GM19240 (cell line): ENCODE results near the gene RHNO1.
"Not testable (repeated sequence)": the region's sequence is repeated elsewhere in the genome, so short reads cannot be mapped to it uniquely, and the experiment has no call there.

Experiments used
- DNase-seq: peaks from one replicate; pipeline ENCODE4 v3.0.0; 2011; ENCODE audit warnings: low spot score; ENCODE audit not compliant: insufficient read length

Gene RHNO1

GRCh38 chr12:2858334-2858733 lies 18.7 kb upstream of the RHNO1 start:
- DNase-seq, result no peak

- no peak for DNase-seq
Measured at GRCh38 chr12:2858944-2859421, 18.0 kb upstream of the RHNO1 start.

- DNase-seq, result no peak
Measured at GRCh38 chr12:2860170-2860569, 16.9 kb upstream of the RHNO1 start.

- DNase-seq, result no peak
Measured at GRCh38 chr12:2862876-2863275, 14.1 kb upstream of the RHNO1 start.

- not testable (repeated sequence) for DNase-seq
Measured at GRCh38 chr12:2863402-2863801, 13.6 kb upstream of the RHNO1 start.

GRCh38 chr12:2864198-2864597 lies 12.8 kb upstream of the RHNO1 start:
- DNase-seq, result no peak

- DNase-seq, result not testable (repeated sequence)
Measured at GRCh38 chr12:2868986-2869632, 7.9 kb upstream of the RHNO1 start.

- no peak for DNase-seq
Measured at GRCh38 chr12:2876431-2877046, 484 bp upstream of the RHNO1 start.

- no peak for DNase-seq
Measured at GRCh38 chr12:2877953-2878732, 1.1 kb downstream of the RHNO1 start.

GRCh38 chr12:2879853-2880252 lies 2.8 kb downstream of the RHNO1 start:
- DNase-seq, result no peak

- DNase-seq, result no peak
Measured at GRCh38 chr12:2884810-2885209, 7.8 kb downstream of the RHNO1 start.

GRCh38 chr12:2886768-2887450 lies 9.9 kb downstream of the RHNO1 start:
- DNase-seq, result no peak

GRCh38 chr12:2890001-2890387 lies 13.0 kb downstream of the RHNO1 start:
- DNase-seq, result no peak

GRCh38 chr12:2890388-2891239 lies 13.6 kb downstream of the RHNO1 start, which contains the start of gene TULP3:
Gene TULP3, plus strand, starts transcription at chr12:2890891. Its CDS starts 57 bp downstream, at chr12:2890948.
- DNase-seq, result peak; percentile 88

- no peak for DNase-seq
Measured at GRCh38 chr12:2891240-2892053, 14.4 kb downstream of the RHNO1 start.

GRCh38 chr12:2892246-2892645 lies 15.2 kb downstream of the RHNO1 start:
- no peak for DNase-seq

- no peak for DNase-seq
Measured at GRCh38 chr12:2893007-2893406, 16.0 kb downstream of the RHNO1 start.

- no peak for DNase-seq
Measured at GRCh38 chr12:2895051-2895451, 18.0 kb downstream of the RHNO1 start.

GRCh38 chr12:2895511-2895910 lies 18.5 kb downstream of the RHNO1 start:
- no peak for DNase-seq

GRCh38 chr12:2897418-2897817 lies 20.4 kb downstream of the RHNO1 start:
- no peak for DNase-seq
